C4-2B (cell line): ENCODE measurements around the gene MEAK7.

Experiments used
- ZFX ChIP-seq: fragments of 450-650 bp; IDR thresholded peaks from 2 replicates; pipeline ENCODE4 v1.6.1; 2017
- TF ChIP-seq, protein P1 (sequence below): fragments of 450-650 bp; conservative IDR thresholded peaks from 2 replicates; pipeline ENCODE4 v1.5.1; 2017; ENCODE audit warnings: mild to moderate bottlenecking

DNA sequence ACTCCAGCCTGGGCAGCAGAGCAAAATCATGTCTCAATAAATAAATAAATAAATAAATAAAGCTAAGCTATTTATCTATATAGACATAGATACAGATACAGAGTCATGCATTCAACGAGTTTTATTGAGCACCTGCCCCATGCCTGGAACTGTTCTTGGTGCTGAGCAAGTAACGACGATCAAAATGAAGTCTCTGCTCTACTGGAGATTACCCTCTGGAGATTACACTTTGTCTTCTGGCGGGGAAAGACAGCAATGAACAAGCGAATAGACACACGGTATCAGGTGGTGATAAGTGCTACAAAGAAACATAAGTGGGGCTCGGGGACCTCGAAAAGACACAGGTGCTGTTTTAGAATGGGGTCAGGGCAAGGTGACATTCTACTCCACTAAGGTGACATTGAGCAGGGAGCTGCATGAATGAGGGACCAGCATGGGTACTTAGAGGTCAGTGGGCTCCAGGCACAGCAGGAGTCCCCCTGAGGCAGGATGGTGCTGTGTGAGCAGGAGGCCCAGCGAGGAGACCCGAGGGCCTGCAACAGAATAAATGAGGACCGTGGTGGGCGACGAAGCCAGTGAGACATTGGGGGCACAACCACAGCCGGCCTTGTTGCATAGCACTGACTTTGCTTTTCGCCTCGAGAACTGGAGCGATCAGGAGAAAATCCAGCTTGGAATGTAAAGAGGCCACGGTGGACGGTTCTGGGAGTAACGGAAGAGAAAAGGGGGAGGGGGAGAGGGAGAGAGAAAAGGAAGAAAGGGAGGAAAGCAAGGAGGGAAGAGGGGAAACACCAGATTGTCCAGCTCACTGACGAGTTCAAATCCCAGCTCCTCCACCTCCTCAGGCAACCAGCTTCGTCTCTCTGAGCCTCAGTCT lies 42.4 kb upstream of the MEAK7 start:
- TF ChIP-seq, protein P1, sequence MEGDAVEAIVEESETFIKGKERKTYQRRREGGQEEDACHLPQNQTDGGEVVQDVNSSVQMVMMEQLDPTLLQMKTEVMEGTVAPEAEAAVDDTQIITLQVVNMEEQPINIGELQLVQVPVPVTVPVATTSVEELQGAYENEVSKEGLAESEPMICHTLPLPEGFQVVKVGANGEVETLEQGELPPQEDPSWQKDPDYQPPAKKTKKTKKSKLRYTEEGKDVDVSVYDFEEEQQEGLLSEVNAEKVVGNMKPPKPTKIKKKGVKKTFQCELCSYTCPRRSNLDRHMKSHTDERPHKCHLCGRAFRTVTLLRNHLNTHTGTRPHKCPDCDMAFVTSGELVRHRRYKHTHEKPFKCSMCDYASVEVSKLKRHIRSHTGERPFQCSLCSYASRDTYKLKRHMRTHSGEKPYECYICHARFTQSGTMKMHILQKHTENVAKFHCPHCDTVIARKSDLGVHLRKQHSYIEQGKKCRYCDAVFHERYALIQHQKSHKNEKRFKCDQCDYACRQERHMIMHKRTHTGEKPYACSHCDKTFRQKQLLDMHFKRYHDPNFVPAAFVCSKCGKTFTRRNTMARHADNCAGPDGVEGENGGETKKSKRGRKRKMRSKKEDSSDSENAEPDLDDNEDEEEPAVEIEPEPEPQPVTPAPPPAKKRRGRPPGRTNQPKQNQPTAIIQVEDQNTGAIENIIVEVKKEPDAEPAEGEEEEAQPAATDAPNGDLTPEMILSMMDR, result no peak
- TF ChIP-seq ZFX, result no peak
